Transverse colon (tissue), 4 donors: ENCODE results near the gene GPR17. TPM values are rescaled to one million over a fixed set of nuclear protein-coding genes. Genes with fewer than 3 reads are reported as not detected.

ENCODE experiments used
- DNase-seq: peaks from one replicate; pipeline ENCODE4 v3.0.0-alpha.2; 2019
- H3K27ac ChIP-seq, 4 donors: fragments of 200-600 bp; sonication (generic); 2 replicates each; pipeline ENCODE4 v1.5.1; 2016 to 2018; ENCODE audit warnings: inconsistent platforms in 4 of 4
- H3K27me3 ChIP-seq: fragments of 200-600 bp; sonication (generic); 2 replicates; pipeline ENCODE4 v1.5.1; 2017; ENCODE audit warnings: inconsistent platforms
- H3K36me3 ChIP-seq, 4 donors: fragments of 200-600 bp; sonication (generic); 2 replicates each; pipeline ENCODE4 v1.5.1; 2017 to 2019; ENCODE audit warnings: inconsistent platforms in 4 of 4
- H3K4me1 ChIP-seq, 4 donors: fragments of 200-600 bp; sonication (generic); 2 replicates each; pipeline ENCODE4 v1.5.1; 2017 to 2020; ENCODE audit warnings: inconsistent platforms in 4 of 4
- H3K4me3 ChIP-seq, 4 donors: fragments of 200-600 bp; sonication (generic); 1 replicate in 1 of 4; 2 replicates in 3 of 4; pipeline versions ENCODE4 v1.5.1 to v1.6.1; 2017 to 2019; ENCODE audit warnings: inconsistent platforms in 4 of 4
- H3K9me3 ChIP-seq, 2 donors: fragments of 200-600 bp; sonication (generic); 2 replicates each; pipeline ENCODE4 v1.5.1; 2017 to 2019; ENCODE audit warnings: inconsistent platforms in 2 of 2
- CTCF ChIP-seq, 5 experiments: fragments of 200-600 bp in 3 of 5; fragments of 450-650 bp in 2 of 5; sonication (generic) in 3 of 5; IDR thresholded peaks; 1 replicate in 2 of 5; 2 replicates in 3 of 5; pipeline ENCODE4 v1.5.1; 2016 to 2017; ENCODE audit warnings: antibody characterized with exemption in 5 of 5, inconsistent platforms in 3 of 5, mild to moderate bottlenecking in 2 of 5, moderate library complexity in 1 of 5
- EP300 ChIP-seq: sonication (generic); formaldehyde crosslinking; IDR thresholded peaks from one replicate; pipeline ENCODE4 v1.6.1; 2017; ENCODE audit warnings: antibody characterized with exemption, low read depth
- POLR2A ChIP-seq: fragments of 450-650 bp; IDR thresholded peaks from one replicate; pipeline ENCODE4 v1.6.1; 2016; ENCODE audit warnings: antibody characterized with exemption, mild to moderate bottlenecking, moderate library complexity
- POLR2AphosphoS5 ChIP-seq, 3 donors: sonication (generic); formaldehyde crosslinking; IDR thresholded peaks; one replicate each; pipeline ENCODE4 v1.6.1; 2016; ENCODE audit warnings: antibody characterized with exemption in 3 of 3
- WGBS, 2 donors: methylation state at CpG; one replicate each; pipeline ENCODE4 v1.1.5; 2018; ENCODE audit warnings: low coverage in 1 of 2; 5-methylcytosine and 5-hydroxymethylcytosine counted together
- in situ Hi-C, 4 donors: fragments of 200-750 bp; cut with MboI; loops; one replicate each; pipeline versions ENCODE4 v1.15.0 to v1.15.1; 2017; ENCODE audit warnings: low sequenced_read_pairs in 3 of 4, low pct_ligation_motif_present in 1 of 4, low pct_unique_long_range_greater_than_20kb in 1 of 4
- intact Hi-C: fragments of 100-400 bp; cut with DNase I; formaldehyde crosslinking; loops from one replicate; pipeline ENCODE4 v1.15.1; 2023; ENCODE audit warnings: low total_unique reads
- total RNA-seq, 4 donors: library from RNA; depleted of rRNA; stranded (reverse); fragments of >200 nt; gene quantifications; one replicate each; pipeline ENCODE4 v1.1.0, GENCODE V29; 2016

GPR17 gene
- total RNA-seq, 4 donors from 2014 or later, result 0.14 TPM; not detected in 3

DNA sequence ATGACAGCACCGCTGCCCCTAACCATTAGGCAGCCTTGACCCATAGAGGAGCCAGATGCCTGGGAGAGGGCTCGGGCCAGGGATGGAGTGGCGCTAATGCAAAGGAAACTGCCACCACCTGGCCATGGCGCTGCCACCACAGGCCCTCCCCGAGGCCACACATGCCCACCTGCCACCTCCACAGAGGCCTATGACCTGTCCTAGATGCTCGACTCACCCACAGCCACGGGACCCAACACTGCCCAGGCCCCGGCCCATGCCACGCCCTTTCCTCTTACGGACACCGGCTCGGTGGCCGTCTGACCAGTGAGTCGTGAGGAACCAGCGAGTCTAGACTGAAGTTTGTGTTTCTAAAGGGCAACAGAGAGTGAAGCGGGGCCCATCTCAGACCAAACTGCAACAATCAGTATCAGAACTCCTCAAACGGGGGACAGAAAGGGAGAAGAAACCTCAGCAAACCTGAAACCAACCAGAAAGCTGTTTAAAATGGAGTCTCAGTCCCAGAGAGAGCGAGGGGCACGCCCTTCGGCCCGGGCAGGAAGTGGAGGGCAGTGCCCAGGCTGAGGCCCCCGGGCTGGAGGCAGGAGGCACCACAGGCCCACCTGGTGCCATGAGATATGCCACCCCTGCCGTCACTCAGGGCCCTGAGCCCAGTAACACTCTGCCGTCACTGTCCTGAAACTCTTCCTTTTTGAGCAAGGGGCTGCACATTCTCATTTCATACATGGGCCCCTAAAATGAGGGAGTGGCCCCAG is 711 bp downstream of the GPR17 start:
- H3K36me3 ChIP-seq, result no peaks in the 10 kb centered on the region
- H3K4me1 ChIP-seq, result peaks cover 19 to 58% (median 43%) of the 10 kb centered on the region in 4 donors
- in situ Hi-C loops, result no loop called here
- no peaks in the 10 kb centered on the region for H3K9me3 ChIP-seq
- no peaks in the 10 kb centered on the region for H3K27me3 ChIP-seq
- TF ChIP-seq EP300, result no peak
- no peak for TF ChIP-seq CTCF (IDR thresholded peaks at IDR 0.05)
- no peak for TF ChIP-seq POLR2A
- H3K4me3 ChIP-seq, result peak overlapping the region in 1 of 4 donors; percentile 2
- no peak for DNase-seq
- peak overlapping the region; percentile 52 to 83 (median 68) for H3K27ac ChIP-seq
- intact Hi-C loops, result no loop called here
- WGBS, 2 donors, result 70% methylated on average over 23 of the region's 24 CpGs; no CpG with 5 or more reads in 1 of the 2 donors

DNA sequence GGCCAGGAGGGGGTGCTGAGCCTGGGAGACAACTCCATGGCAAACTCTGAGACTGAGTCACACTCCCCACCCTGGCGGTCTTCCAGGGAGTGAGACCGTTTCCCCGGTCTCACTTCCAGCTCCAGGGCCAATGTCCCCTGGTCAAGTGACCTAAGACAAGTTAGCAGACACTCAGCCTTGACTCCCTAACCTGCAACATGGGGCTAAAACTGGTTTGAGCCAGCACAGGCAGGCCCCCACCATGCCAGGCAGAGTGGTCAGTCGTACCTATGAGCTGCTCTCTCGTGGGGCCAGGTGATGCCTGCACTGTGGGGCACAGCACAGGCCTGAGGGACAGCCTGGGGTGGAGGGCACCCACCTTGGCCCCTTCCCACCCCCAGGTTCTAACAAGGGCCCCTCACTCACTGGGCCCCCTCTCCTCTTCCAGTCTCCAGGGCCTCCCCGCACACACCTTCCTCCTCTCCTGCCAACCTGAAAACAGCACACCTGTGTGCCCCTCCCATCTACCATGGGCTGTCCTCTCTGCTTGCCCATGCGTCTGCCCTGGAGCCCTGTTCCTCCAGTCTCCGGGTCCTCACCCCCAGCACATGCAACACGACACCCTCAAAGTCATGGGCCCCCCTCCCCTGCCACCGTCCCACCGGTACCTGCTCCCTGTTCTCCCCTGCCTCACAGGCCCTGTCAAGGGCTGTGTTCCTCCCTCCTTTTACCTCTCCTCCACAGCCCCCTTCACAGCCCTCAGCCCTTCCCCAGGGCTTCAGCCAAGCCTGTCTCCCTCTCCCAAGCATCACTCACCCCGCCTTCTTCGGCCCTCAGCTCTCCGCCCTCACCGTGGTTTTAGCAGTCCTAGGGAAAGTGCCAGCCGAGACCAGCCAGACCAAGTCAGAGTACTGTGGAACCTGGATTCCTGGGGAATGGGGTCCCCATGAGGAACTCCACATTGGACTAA is 1.6 kb downstream of the GPR17 start:
- Histone ChIP-seq H3K27ac (peak overlapping the region; percentile 52 to 83 (median 68)), H3K4me1 (peaks cover 23 to 65% (median 47%) of the 10 kb centered on the region in 4 donors)
- in situ Hi-C loops, result no loop called here

GRCh38 chr2:127648321-127648720 is 2.4 kb downstream of the GPR17 start:
- peaks cover 31 to 73% (median 53%) of the 10 kb centered on the region in 4 donors for H3K4me1 ChIP-seq
- no peaks in the 10 kb centered on the region for H3K27me3 ChIP-seq
- intact Hi-C loops (no loop called here), in situ Hi-C loops (no loop called here)
- TF ChIP-seq POLR2AphosphoS5 (IDR thresholded peaks at IDR 0.05) (no peak), POLR2A (no peak), CTCF (IDR thresholded peaks at IDR 0.05) (no peak), EP300 (no peak)
- H3K27ac ChIP-seq, result peak overlapping the region; percentile 52 to 83 (median 68)
- H3K36me3 ChIP-seq, result no peaks in the 10 kb centered on the region
- H3K4me3 ChIP-seq, result no peak overlapping the region
- WGBS, 2 donors, result 86% methylated on average over 6 of the region's 6 CpGs; no CpG with 5 or more reads in 1 of the 2 donors
- no peaks in the 10 kb centered on the region for H3K9me3 ChIP-seq
- no peak for DNase-seq

More for the DNA sequence above, 1.6 kb downstream of the GPR17 start:
- intact Hi-C loops, result no loop called here
- no peak for DNase-seq
- Histone ChIP-seq H3K4me3 (peak overlapping the region in 1 of 4 donors; percentile 2), H3K36me3 (no peaks in the 10 kb centered on the region), H3K27me3 (no peaks in the 10 kb centered on the region), H3K9me3 (no peaks in the 10 kb centered on the region)
- TF ChIP-seq POLR2A (no peak), CTCF (IDR thresholded peaks at IDR 0.05) (no peak), POLR2AphosphoS5 (IDR thresholded peaks at IDR 0.05) (no peak), EP300 (no peak)
- 48 to 73% methylated on average over 7 to 14 of the region's 16 CpGs for WGBS, 2 donors

- Histone ChIP-seq H3K9me3 (no peaks in the 10 kb centered on the region), H3K4me1 (peaks cover 38 to 79% (median 61%) of the 10 kb centered on the region in 4 donors), H3K27me3 (no peaks in the 10 kb centered on the region), H3K27ac (peak overlapping the region; percentile 81 to 91 (median 86)), H3K36me3 (no peaks in the 10 kb centered on the region), H3K4me3 (peak overlapping the region in 1 of 4 donors; percentile 4)
- WGBS, 2 donors, result 69% methylated on average over 12 of the region's 12 CpGs; no CpG with 5 or more reads in 1 of the 2 donors
- intact Hi-C loops (no loop called here), in situ Hi-C loops (no loop called here)
- TF ChIP-seq POLR2A (peak; percentile 3), POLR2AphosphoS5 (IDR thresholded peaks at IDR 0.05) (no peak), CTCF (IDR thresholded peaks at IDR 0.05) (no peak), EP300 (no peak)
- no peak for DNase-seq
Measured at GRCh38 chr2:127649100-127649611, 3.2 kb downstream of the GPR17 start.
